ENCODE results near the gene PDE5A.

The PDE5A gene

DNA sequence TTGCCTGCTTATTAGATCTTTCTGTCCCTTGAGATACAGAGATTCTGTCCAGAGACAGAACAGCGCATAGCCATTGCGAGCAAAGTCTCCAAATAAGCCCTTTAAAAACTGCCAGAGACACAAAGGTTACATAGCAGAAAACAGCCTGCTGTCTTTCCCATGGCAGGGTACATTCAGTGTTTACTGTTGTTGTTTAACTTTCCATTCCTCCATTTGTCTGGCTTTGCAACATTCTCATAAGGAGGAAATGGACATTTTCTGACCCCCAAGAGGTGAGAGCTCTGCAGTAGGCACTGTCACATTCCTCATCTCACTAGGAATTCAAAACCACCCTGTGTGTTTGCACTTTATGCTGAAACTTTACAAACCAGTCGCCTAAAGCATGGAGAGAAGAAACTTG is 48.3 kb downstream of the PDE5A start:
- DNase-seq = no peak

DNA sequence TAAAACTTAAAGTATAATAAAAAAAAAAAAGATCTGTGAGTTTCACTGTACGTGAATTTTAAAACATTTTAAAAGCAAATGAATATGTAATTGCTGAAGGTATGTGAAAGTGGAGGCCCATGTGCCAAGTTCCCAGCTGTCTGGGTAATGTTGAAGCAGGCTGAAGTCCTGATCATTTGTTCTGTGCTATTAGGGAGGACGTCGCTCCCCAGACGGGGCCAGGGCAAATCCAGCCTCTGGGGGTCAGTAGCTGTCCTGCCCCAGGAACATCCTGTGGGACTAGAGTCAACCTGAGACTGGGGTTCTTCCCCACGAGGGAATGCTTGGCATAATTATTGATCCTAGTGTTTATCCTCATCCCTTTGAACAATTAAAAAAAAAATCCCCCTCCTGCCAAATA is 48.8 kb downstream of the PDE5A start:
- DNase-seq = no peak

DNA sequence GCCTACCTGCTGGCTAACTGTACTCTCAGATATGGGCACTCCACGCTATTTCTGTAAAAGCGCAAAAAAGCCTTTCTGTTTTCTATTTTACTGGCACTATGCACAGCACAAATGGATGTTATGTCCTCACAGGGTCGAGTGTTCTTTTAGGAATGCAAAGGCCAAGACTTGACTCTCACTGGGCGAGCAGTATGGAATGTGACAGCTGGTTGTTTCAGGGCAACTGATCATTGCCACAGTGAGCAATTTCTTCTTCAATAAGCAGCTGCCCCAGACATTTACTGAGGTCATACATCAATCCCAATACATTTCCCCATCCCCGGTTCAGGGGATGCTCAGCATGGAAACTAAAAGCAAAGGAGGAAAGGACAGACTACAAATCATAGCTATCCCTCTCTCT is 58.2 kb downstream of the PDE5A start:
- no peak for DNase-seq

DNA sequence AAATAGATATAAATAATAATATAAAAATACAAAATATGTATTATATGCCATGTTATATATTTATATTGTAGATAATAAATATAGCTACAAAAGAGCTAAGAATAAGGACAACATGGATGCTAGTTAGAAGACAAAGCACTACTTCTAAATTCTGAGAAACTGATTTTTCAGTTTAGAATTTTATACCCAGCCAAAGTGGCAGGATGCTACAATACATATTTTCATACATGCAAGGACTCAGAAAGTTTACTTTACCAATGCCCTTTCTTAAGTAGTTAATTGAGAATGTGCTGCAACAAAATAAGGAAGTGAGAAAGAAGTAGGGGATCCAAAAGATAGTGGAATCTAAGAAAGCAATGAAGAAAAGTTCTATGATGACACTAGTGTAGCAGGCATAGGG is 64.5 kb downstream of the PDE5A start:
- no peak for DNase-seq

DNA sequence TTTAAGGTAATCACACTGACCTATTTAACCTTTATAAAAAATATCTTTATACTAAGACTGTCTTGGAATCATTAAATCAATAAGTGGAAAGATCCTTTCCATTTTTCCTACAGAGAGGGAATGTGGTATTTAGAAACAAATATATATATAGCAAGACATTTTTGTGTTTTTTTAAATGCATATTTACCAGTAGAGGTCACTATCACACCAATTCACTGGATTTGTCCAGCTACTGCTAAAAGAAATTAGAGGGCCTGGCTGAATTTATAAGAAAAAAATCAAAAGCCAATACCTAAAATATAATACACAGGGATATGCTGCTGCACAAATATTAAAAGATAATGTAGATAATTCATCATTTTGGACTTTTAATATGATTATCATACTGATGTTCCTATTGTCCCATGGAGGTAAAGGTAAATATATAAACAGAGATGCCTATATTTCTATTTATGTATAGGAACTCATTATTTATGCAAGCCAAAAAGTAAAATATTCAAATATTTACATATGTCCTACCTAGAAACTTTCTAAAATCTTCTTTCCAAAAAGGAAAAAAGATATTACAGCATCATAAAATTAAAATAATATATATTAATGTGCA is 69.5 kb downstream of the PDE5A start:
- peak; percentile 13 to 37 for DNase-seq

DNA sequence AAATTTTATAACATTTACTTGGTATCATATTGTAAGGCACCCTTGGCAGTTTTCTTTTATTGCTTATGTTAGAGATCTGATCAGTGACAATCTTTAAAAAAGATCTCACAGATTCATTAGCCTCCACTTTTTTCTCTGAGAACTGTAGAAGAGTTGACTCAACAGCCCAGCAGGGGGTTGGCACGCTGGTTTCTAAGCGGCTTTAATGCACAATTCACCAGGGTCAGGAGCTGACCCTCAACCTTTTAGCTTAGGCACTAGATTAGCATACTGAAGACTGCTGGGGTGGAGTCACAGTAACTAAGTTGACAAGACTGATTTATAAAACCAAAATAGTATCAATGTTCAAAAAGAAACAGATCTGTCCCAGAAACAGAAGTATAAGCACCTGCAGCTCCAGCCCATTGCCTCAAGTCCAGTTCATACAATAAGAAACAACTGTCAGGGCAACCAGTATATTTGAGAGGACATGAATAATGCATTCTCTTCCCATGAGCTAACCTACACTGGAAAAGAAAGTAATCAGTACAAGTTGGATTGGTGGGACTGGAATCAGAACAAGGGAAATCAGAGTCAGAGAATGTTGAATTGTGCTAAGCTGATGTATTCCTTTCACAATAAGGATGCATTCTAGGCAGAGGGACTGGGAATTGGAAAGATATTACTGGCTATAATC is 77.6 kb downstream of the PDE5A start:
- DNase-seq = no peak

DNA sequence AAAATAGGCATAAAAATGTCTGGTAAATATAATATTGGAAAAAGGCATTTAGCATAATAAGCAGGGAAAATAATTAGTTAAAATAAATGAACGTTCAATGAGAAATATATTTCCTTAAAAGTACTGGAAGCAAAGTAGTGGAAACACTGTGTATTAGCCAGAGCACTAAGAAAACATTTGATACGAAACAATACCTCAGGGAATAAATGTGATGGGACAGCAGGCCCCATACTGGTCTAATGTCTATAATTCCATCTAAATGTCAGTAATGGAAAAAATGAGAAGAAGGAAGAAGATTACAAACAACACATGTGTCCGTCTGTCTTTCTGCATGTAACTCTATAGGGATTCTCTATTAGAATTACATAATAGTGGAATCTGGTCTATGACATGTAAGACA is 79.0 kb downstream of the PDE5A start:
- DNase-seq = no peak

DNA sequence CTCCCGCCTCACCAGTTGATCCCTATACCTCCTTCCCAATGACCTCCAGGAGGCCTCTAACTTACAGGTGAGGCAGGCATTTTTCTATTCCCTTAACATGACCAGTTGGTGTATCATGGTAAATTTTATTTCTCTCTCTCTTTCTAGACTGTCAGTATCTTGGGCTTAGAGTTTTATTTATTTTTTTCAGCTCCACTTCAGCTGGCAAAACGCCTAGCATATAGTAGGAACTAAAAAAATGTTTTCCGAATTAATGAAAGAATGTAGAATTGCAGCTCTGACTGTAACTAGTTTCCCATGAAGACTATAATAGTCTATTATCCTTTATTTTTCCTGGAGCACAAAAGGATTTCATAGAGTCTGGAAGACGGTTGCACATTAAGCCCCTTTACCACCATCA is 84.8 kb downstream of the PDE5A start:
- DNase-seq = no peak

DNA sequence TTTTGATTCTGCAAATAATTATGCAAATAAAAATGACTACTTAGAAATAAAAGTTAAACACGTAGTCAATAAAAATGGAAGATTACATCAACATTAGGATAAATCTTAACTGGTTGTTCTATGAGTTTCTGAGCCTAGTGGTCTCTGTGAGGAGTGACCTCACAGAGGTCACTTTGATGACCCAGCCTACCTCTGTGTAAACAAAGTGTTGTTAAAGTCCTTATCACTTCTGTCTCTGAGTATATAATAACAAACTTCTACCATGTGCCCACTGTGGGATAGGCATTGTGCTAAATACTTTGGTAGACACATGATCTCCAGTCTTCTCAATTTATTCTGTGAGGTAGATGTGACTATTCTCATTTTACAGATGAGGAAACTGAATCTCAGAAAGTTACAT is 85.4 kb downstream of the PDE5A start:
- no peak for DNase-seq

DNA sequence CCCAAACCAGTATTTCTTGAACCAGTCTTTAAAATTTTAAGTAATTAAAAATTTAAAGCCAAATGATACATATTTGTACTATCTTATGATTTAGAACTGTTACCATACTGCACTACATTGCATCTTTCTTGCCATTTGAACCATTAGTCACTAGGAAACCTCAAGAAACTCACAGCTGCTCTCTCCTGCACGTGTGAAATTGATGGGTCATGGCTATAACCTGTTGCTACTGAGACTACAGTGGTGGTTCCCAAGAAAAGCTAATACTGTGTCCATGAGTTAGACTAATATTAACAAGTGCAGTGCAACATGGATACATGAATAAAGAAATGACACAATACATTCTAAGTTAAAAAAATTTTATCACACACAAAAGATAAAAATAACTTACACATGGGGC is 88.4 kb downstream of the PDE5A start:
- no peak for DNase-seq

DNA sequence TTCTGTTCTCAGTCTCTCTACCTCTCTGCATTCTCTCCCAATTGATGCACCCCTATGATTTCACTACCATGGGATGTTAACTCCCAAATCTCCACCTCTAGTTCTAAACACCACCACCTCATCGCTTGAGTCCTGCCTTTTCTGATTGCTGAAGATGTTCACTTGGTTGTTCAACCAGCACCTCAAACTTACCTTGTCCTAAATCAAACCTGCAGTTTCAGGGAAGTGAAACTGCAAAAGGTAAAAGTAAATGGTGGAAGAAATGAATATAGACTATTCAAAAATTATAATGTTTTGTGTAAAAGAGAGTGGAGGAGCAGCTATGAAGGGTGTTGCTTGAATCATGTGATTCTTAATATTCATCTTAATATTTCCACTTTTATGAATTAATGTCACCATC is 91.0 kb downstream of the PDE5A start:
- DNase-seq = no peak

DNA sequence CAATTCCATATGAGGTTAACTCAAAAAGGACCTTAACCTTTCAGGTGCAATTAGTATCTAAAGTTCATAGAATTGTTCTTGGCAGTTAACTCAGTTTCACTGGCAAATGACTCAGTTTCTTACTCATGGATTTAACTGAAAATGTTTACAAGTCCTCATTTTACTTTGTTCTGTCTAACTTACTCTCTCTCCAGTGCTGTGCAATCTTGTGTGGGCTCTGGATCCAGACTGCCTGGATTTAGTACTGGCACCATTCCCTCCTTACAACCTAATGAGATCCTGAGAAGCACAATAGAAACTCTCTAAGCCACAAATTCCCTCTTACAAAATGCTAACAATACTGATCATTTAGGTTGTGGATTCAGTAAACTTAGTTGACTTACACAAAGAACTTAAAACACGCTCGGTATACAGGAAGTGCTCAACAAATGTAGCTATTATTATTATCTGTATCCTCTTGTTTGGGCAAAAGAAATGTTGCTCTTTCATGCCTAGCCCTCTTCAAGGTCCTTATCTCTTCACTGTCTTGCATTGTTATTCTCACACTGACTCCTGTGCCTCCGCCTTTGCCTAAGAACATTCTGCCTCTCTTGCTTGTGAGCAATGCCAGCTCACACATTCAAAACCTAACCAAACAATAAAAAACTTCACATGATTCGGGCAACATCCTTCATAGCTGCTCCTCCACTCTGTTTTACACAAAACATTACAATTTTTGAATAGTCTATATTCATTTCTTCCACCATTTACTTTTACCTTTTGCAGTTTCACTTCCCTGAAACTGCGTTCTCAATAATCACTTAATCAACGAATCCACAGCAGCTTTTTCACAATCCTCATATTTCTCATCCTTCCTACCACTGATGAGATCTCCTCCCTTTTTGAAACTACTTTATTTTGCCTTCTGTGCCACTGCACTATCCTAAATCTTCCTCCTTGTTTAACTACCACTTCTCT is 91.8 kb downstream of the PDE5A start:
- no peak for DNase-seq

DNA sequence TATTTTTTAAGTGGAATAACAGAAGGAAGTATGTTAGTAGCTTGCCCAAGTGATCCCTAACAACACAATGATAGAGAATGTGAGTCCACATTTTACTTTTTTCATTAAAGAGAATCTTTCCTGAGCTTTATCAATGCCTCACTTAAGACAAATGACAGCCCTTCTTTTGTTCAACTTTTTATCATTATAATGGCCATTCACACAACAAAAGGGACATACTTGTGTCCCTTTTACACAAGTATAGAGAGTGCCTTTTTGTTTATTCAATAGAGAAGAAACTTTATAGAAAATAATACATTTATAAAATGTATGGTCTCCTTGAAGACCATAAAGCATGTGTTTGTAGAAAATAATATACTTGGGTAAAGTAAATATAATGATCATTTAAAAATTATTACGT is 96.3 kb downstream of the PDE5A start:
- no peak for DNase-seq

DNA sequence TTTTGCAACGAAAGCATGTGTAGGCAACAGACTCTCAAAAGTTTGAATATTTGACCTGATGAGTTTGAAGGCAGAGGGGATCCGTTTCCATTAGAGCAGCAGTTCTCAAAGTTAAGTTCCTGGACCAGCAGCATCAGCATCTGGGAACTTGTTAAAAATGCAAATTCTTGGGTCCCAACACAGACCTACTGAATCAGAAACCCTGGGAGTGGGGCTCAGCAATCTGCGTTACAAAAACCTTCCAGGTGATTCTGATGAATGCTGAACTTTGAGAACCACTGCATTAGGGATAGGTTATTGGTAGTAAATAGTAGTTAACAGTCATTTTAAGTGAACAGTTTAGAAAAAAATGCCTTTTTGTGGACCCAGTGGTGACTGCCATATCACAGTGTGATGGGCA is 98.8 kb downstream of the PDE5A start:
- DNase-seq = no peak

DNA sequence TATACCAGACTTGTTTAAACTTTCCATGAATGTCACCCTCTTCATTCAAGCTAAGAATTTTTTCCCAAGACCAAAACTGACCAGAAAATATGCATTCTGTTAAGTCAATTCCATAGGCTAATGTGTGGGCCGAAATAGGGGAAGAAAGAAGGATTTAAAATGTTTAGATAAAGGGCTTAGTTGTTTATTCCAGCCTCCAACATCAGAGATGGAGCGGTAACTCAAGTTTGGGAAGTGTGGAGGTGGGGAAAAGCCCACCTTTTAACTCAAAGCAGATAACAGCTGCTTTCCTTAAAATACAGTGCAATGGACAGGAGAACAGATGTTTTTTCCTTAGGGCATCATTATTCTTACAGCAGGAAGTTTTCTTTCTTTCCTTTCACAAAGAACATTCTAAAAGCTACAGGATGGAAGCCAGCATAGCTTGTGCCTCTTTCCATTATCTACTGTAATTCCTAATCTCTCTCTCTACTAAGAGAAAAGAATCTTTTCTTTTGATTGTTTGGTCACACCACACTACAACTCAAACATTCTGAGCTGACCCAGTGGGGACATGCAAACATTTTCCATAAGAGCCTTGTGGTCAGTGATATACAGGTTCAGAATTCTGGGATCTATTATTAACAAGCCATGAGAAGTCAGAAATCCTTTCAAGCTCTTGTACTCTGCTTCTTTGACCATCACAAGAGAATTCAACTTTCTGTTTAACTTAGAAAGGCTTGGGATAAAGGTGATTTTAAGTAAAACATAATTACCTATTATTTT is 101.6 kb downstream of the PDE5A start:
- no peak for DNase-seq

DNA sequence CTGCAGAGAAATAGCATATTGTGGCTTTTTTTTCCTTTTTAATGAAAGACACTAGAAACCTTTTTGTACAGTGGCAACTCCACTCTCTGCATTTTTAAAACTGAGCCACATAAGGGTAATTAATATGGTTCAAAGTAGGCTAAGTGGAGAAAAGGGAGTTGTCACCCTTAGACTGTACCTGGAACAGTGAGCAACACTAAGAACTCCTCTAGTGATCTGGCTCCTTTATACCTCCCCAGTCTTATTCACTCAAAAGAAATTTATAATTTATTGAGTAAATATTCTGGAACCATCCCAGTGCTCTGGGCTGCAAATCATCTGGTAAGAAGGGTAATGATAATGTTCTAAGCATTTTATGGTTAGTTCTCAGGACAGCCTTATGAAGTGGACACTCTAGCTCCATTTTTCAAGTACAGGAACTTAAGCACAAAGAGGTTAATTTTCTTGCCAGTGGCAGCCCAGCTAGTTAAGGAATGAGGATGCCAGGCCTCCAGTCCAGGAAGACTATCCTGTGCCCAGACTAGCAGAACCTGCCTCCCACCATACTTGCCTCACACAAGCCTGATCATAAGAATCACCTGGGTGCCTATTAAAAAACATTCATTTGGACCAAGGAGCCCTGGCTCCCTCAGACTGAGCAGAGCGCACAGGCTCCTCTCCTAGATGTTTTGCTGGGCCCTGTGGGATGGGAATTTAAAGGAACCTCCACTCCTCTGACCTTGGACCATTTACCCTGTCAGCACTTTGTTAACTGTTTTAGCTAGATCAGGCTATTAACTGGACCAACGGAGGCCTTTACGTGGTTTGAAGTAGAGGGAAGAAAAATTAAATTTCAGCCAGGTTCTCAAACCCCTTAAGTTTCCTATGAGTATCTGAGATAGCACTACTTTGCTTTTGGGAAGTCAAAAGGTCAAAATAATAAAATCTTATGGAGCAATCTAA is 102.6 kb downstream of the PDE5A start:
- DNase-seq = no peak

DNA sequence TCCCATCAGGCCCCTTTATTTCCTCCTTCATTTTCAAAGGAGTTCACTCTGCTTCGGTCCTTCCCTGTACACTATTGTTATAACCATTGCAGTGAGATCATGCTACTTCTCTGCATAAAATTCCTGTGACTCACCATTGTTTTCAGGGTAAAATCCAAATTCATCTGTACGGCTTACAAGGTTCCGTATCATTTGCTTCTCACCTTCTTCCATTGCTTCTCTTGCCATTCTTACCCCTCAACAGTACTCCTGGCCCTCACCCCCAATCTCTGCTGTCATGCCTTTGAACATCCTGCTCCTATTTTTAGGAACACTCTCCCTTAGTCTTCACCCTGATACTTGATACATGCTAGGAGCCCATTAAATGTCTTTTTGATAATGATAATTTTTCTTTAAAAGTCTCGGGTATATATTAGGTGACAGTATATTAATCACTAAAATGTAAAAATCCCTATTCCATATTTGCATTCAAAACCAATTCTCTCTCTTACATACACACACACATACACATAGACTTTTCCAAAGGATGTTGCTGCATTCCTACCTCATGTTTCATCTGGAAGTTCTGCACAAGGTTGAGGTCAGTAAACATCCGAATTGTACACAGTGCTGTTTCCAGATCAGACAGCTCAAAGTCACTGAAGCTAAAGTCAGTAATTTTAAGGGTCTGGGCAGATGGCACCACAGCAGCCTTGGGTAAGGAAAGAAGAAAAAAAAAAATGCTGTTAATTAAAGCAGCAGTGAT is 103.4 kb downstream of the PDE5A start:
- no peak for DNase-seq

DNA sequence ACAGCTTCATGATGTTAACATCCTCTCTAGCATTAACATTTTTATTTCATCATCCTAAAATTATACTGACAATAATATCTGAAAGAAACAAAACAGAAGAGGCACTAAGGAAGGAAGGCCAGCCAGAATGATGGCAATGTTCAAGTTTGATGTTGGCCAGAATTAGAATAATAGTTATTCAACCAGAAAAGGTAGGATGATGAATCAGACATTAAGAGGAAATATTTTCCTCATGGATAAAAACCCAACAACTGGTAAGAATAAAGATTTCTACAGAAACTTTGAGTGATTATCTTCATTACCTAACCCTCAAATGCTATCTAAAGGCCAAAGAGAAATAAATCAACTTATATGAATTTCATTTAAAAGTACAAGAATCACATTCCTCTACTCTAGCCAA is 105.2 kb downstream of the PDE5A start:
- DNase-seq = no peak

DNA sequence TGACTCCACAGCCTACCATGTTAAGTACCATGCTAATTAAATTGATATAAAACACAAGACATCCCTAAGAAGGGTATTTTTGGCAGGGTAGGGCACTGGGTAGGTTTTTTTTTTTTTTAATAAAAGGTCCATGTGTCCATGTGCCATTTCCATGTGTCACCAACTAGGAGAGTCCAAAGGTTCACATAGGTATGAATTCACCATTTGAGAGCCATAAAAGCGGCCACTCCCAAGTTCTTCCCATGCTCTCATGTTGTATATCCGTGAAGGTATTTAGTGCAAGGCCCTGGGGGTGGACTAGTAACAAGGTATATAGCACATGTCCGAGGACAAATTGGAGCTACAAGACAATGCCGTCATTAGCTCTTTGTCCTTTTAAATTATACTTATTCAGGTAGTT is 107.3 kb downstream of the PDE5A start:
- no peak for DNase-seq

DNA sequence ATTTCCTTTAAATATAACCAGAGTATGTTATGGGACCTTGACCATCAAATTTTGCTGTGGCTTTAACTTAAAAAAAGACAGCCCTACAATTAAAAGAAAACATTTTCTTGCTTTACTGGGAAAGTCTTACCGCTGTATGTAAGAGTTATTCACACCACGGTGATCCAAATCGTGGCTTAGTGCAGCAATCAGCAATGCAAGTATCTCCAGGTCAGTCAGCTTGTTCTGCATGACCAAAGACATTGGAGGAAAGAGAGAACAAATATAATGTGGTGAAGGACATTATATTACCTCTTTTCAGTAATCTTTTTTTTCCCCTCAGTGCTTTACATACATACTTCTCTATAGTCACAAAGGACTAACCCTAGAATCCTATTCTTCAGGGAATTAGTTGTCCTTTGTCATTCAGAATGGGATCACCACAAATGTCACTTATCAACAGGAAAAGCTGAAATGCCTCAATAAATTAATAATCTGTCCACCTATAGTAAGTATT is 109.6 kb downstream of the PDE5A start:
- no peak for DNase-seq

DNA sequence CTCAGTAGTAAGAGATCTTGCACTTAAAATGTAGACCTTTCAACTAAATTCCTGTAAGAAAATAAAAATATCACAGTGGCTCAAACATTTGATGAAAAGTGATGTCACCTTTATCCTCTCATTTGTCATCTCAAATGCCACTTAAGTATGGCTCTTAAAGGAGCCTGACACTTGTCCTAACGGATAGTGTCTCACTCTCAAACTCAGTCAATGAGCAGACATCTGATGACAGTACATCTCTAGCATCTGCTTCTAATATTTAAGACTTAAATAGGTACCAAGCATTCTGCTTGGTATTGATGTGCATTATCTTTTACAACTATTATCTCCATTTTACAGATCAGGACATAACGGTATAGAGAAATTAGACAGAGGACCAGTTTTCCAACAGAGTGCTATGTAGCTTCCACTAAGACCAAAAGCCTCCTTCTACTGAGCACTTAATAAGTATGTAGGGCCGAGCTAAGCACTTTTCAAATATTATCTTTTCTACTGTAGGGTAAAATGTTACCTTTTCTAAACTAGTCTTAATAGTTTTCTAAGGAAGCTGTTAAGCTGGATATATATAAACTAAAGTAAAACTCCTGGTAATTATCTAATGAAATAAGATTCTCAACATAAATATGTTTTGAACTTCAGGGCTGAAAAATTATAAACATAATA is 110.2 kb downstream of the PDE5A start:
- no peak for DNase-seq
